ENCODE data around the gene KIF19.
"Not testable (repeated sequence)": the region's sequence is repeated elsewhere in the genome, so short reads cannot be mapped to it uniquely, and the experiment has no call there.

KIF19 gene

GRCh38 chr17:74325743-74326379, at the start of gene KIF19:
TSS of gene KIF19 (plus strand) at chr17:74326226. CDS start at chr17:74326350, 124 bp downstream.
- Histone ChIP-seq H3K27ac (ENCODE audit: low read length) (no peak within 1 kb of the TSS), H3K4me3 (ENCODE audit: low read length in 2 of 2) (peak within 1 kb of the TSS; percentile 65 to 70), H3K36me3 (ENCODE audit: control insufficient read depth in 2 of 2, insufficient read depth in 2 of 2, low read length in 2 of 2) (no peaks in the 10 kb centered on the region), H3K4me1 (ENCODE audit: control insufficient read depth, insufficient read depth, low read length) (peaks cover 14% of the 10 kb centered on the region), H3K27me3 (ENCODE audit: control insufficient read depth in 1 of 2, insufficient read depth in 2 of 2, low read length in 2 of 2) (peaks cover 20 to 24% of the 10 kb centered on the region in 2 donors), H3K9ac (ENCODE audit: low read length in 2 of 2) (no peak within 1 kb of the TSS), H3K9me3 (ENCODE audit: control insufficient read depth in 2 of 2, low read length in 2 of 2) (no peaks in the 10 kb centered on the region)

- Histone ChIP-seq H3K4me1 (ENCODE audit: control insufficient read depth, insufficient read depth, low read length) (peaks cover 19% of the 10 kb centered on the region), H3K4me3 (ENCODE audit: low read length in 2 of 2) (no peak overlapping the region), H3K27ac (ENCODE audit: low read length) (no peak overlapping the region), H3K27me3 (ENCODE audit: control insufficient read depth in 1 of 2, insufficient read depth in 2 of 2, low read length in 2 of 2) (peaks cover 16 to 19% of the 10 kb centered on the region in 2 donors), H3K9me3 (ENCODE audit: control insufficient read depth in 2 of 2, low read length in 2 of 2) (no peaks in the 10 kb centered on the region), H3K36me3 (ENCODE audit: control insufficient read depth in 2 of 2, insufficient read depth in 2 of 2, low read length in 2 of 2) (no peaks in the 10 kb centered on the region), H3K9ac (ENCODE audit: low read length in 2 of 2) (no peak overlapping the region)
Measured at GRCh38 chr17:74276541-74277009, 49.5 kb upstream of the KIF19 start.

GRCh38 chr17:74277935-74278334, 48.1 kb upstream of the KIF19 start:
- Histone ChIP-seq H3K4me3 (ENCODE audit: low read length in 2 of 2) (no peak overlapping the region), H3K27me3 (ENCODE audit: control insufficient read depth in 1 of 2, insufficient read depth in 2 of 2, low read length in 2 of 2) (peaks cover 16 to 18% of the 10 kb centered on the region in 2 donors), H3K27ac (ENCODE audit: low read length) (no peak overlapping the region), H3K36me3 (ENCODE audit: control insufficient read depth in 2 of 2, insufficient read depth in 2 of 2, low read length in 2 of 2) (no peaks in the 10 kb centered on the region), H3K9ac (ENCODE audit: low read length in 2 of 2) (no peak overlapping the region), H3K4me1 (ENCODE audit: control insufficient read depth, insufficient read depth, low read length) (peaks cover 14% of the 10 kb centered on the region), H3K9me3 (ENCODE audit: control insufficient read depth in 2 of 2, low read length in 2 of 2) (no peaks in the 10 kb centered on the region)

GRCh38 chr17:74279617-74280016, 46.4 kb upstream of the KIF19 start:
- H3K27ac ChIP-seq (ENCODE audit: low read length); H3K36me3 ChIP-seq (ENCODE audit: control insufficient read depth in 2 of 2, insufficient read depth in 2 of 2, low read length in 2 of 2); H3K9me3 ChIP-seq (ENCODE audit: control insufficient read depth in 2 of 2, low read length in 2 of 2); H3K4me1 ChIP-seq (ENCODE audit: control insufficient read depth, insufficient read depth, low read length); H3K4me3 ChIP-seq (ENCODE audit: low read length in 2 of 2); H3K9ac ChIP-seq (ENCODE audit: low read length in 2 of 2): not testable (repeated sequence)
- peaks cover 5 to 11% of the 10 kb centered on the region in 2 donors for H3K27me3 ChIP-seq (ENCODE audit: control insufficient read depth in 1 of 2, insufficient read depth in 2 of 2, low read length in 2 of 2)

- H3K9ac ChIP-seq (ENCODE audit: low read length in 2 of 2): no peak overlapping the region
- H3K9me3 ChIP-seq (ENCODE audit: control insufficient read depth in 2 of 2, low read length in 2 of 2): no peaks in the 10 kb centered on the region
- no peak overlapping the region for H3K4me3 ChIP-seq (ENCODE audit: low read length in 2 of 2)
- H3K36me3 ChIP-seq (ENCODE audit: control insufficient read depth in 2 of 2, insufficient read depth in 2 of 2, low read length in 2 of 2): no peaks in the 10 kb centered on the region
- H3K27me3 ChIP-seq (ENCODE audit: control insufficient read depth in 1 of 2, insufficient read depth in 2 of 2, low read length in 2 of 2): peaks cover 7 to 11% of the 10 kb centered on the region in 2 donors
- peaks cover 4% of the 10 kb centered on the region for H3K4me1 ChIP-seq (ENCODE audit: control insufficient read depth, insufficient read depth, low read length)
- H3K27ac ChIP-seq (ENCODE audit: low read length): no peak overlapping the region
Measured at GRCh38 chr17:74280093-74280513, 45.9 kb upstream of the KIF19 start.

- Histone ChIP-seq H3K36me3 (ENCODE audit: control insufficient read depth in 2 of 2, insufficient read depth in 2 of 2, low read length in 2 of 2) (no peaks in the 10 kb centered on the region), H3K9me3 (ENCODE audit: control insufficient read depth in 2 of 2, low read length in 2 of 2) (no peaks in the 10 kb centered on the region), H3K9ac (ENCODE audit: low read length in 2 of 2) (no peak overlapping the region), H3K27ac (ENCODE audit: low read length) (no peak overlapping the region), H3K27me3 (ENCODE audit: control insufficient read depth in 1 of 2, insufficient read depth in 2 of 2, low read length in 2 of 2) (peaks cover 3 to 8% of the 10 kb centered on the region in 2 donors), H3K4me1 (ENCODE audit: control insufficient read depth, insufficient read depth, low read length) (no peaks in the 10 kb centered on the region), H3K4me3 (ENCODE audit: low read length in 2 of 2) (no peak overlapping the region)
Measured at GRCh38 chr17:74281799-74282198, 44.2 kb upstream of the KIF19 start.

GRCh38 chr17:74282274-74282586, 43.8 kb upstream of the KIF19 start:
- not testable (repeated sequence) for H3K36me3 ChIP-seq (ENCODE audit: control insufficient read depth in 2 of 2, insufficient read depth in 2 of 2, low read length in 2 of 2); H3K27me3 ChIP-seq (ENCODE audit: control insufficient read depth in 1 of 2, insufficient read depth in 2 of 2, low read length in 2 of 2); H3K9ac ChIP-seq (ENCODE audit: low read length in 2 of 2); H3K4me3 ChIP-seq (ENCODE audit: low read length in 2 of 2); H3K4me1 ChIP-seq (ENCODE audit: control insufficient read depth, insufficient read depth, low read length); H3K27ac ChIP-seq (ENCODE audit: low read length); H3K9me3 ChIP-seq (ENCODE audit: control insufficient read depth in 2 of 2, low read length in 2 of 2)

- Histone ChIP-seq H3K9ac (ENCODE audit: low read length in 2 of 2) (no peak overlapping the region), H3K4me3 (ENCODE audit: low read length in 2 of 2) (no peak overlapping the region), H3K9me3 (ENCODE audit: control insufficient read depth in 2 of 2, low read length in 2 of 2) (no peaks in the 10 kb centered on the region), H3K36me3 (ENCODE audit: control insufficient read depth in 2 of 2, insufficient read depth in 2 of 2, low read length in 2 of 2) (no peaks in the 10 kb centered on the region), H3K4me1 (ENCODE audit: control insufficient read depth, insufficient read depth, low read length) (no peaks in the 10 kb centered on the region), H3K27me3 (ENCODE audit: control insufficient read depth in 1 of 2, insufficient read depth in 2 of 2, low read length in 2 of 2) (peaks cover 3 to 8% of the 10 kb centered on the region in 2 donors), H3K27ac (ENCODE audit: low read length) (no peak overlapping the region)
Measured at GRCh38 chr17:74282587-74283370, 43.2 kb upstream of the KIF19 start.

GRCh38 chr17:74283371-74283673, 42.7 kb upstream of the KIF19 start:
- H3K27ac ChIP-seq (ENCODE audit: low read length): no peak overlapping the region
- H3K27me3 ChIP-seq (ENCODE audit: control insufficient read depth in 1 of 2, insufficient read depth in 2 of 2, low read length in 2 of 2): peaks cover 3 to 8% of the 10 kb centered on the region in 2 donors
- H3K9me3 ChIP-seq (ENCODE audit: control insufficient read depth in 2 of 2, low read length in 2 of 2): no peaks in the 10 kb centered on the region
- no peaks in the 10 kb centered on the region for H3K36me3 ChIP-seq (ENCODE audit: control insufficient read depth in 2 of 2, insufficient read depth in 2 of 2, low read length in 2 of 2)
- no peaks in the 10 kb centered on the region for H3K4me1 ChIP-seq (ENCODE audit: control insufficient read depth, insufficient read depth, low read length)
- H3K9ac ChIP-seq (ENCODE audit: low read length in 2 of 2): no peak overlapping the region
- H3K4me3 ChIP-seq (ENCODE audit: low read length in 2 of 2): no peak overlapping the region

- Histone ChIP-seq H3K27ac (ENCODE audit: low read length) (no peak overlapping the region), H3K27me3 (ENCODE audit: control insufficient read depth in 1 of 2, insufficient read depth in 2 of 2, low read length in 2 of 2) (peaks cover 3 to 6% of the 10 kb centered on the region in 2 donors), H3K9me3 (ENCODE audit: control insufficient read depth in 2 of 2, low read length in 2 of 2) (no peaks in the 10 kb centered on the region), H3K4me1 (ENCODE audit: control insufficient read depth, insufficient read depth, low read length) (no peaks in the 10 kb centered on the region), H3K36me3 (ENCODE audit: control insufficient read depth in 2 of 2, insufficient read depth in 2 of 2, low read length in 2 of 2) (no peaks in the 10 kb centered on the region), H3K9ac (ENCODE audit: low read length in 2 of 2) (no peak overlapping the region), H3K4me3 (ENCODE audit: low read length in 2 of 2) (no peak overlapping the region)
Measured at GRCh38 chr17:74287031-74287602, 38.9 kb upstream of the KIF19 start.

- peaks cover 3 to 6% of the 10 kb centered on the region in 2 donors for H3K27me3 ChIP-seq (ENCODE audit: control insufficient read depth in 1 of 2, insufficient read depth in 2 of 2, low read length in 2 of 2)
- no peaks in the 10 kb centered on the region for H3K4me1 ChIP-seq (ENCODE audit: control insufficient read depth, insufficient read depth, low read length)
- H3K4me3 ChIP-seq (ENCODE audit: low read length in 2 of 2): no peak overlapping the region
- H3K27ac ChIP-seq (ENCODE audit: low read length): no peak overlapping the region
- no peaks in the 10 kb centered on the region for H3K36me3 ChIP-seq (ENCODE audit: control insufficient read depth in 2 of 2, insufficient read depth in 2 of 2, low read length in 2 of 2)
- H3K9ac ChIP-seq (ENCODE audit: low read length in 2 of 2): no peak overlapping the region
- no peaks in the 10 kb centered on the region for H3K9me3 ChIP-seq (ENCODE audit: control insufficient read depth in 2 of 2, low read length in 2 of 2)
Measured at GRCh38 chr17:74288785-74289184, 37.2 kb upstream of the KIF19 start.

Data from stomach smooth muscle (tissue), 2 donors.